GM12874 (cell line): Measurements from ENCODE around the gene SLC22A17.

Experiments used
- CTCF ChIP-seq: IDR thresholded peaks from 2 replicates; pipeline ENCODE4 v1.5.1; 2011; ENCODE audit warnings: low read depth, mild to moderate bottlenecking, control low read depth, low read length, moderate library complexity; ENCODE audit not compliant: insufficient read depth

SLC22A17 gene

GRCh38 chr14:23352506-23353432, at the start of gene SLC22A17:
Gene SLC22A17 (minus strand): TSS chr14:23352887.
- TF ChIP-seq CTCF, result no peak

- no peak for TF ChIP-seq CTCF
Measured at GRCh38 chr14:23401291-23401690, 48.6 kb upstream of the SLC22A17 start.

DNA sequence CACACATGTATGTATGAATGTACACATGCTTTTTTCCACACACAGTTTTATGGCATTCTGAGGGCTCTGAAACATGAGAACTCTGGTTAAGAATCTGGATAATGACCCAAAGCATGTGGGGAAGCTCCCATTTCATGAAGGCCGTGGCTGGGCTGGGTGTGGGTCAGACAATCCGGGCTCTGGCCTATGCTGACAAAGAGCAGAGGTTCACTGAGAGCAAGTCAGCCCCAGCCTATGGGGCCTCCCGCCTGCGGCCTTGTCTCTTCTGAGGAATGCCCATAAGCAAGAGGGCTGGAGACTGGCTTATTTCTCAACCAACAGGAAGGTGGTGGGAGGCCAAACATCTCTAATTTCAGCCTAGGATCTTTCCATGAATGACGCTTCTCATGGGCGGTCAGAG, 46.9 kb upstream of the SLC22A17 start:
- TF ChIP-seq CTCF, result no peak

GRCh38 chr14:23399136-23399535, 46.4 kb upstream of the SLC22A17 start:
- TF ChIP-seq CTCF, result no peak

DNA sequence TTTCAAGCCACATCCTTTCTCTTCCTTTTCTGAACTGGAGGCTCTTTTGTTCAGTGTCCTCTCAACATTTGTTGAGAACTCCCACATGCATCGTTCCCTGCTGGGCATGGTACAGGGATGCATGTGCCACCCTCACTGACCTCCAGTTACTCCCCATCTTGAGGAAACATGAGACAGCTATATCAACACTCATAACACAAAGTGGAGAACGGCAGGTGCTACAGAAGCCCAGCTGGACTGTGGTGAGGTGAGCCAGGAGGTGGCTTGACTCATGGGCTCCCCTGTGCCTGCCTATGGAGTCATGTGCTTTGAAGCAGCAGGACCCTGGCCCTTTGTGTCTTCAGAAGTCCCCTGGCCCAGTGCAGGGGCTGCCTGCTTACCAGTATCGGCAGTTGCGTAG, 45.7 kb upstream of the SLC22A17 start:
- TF ChIP-seq CTCF, result no peak

DNA sequence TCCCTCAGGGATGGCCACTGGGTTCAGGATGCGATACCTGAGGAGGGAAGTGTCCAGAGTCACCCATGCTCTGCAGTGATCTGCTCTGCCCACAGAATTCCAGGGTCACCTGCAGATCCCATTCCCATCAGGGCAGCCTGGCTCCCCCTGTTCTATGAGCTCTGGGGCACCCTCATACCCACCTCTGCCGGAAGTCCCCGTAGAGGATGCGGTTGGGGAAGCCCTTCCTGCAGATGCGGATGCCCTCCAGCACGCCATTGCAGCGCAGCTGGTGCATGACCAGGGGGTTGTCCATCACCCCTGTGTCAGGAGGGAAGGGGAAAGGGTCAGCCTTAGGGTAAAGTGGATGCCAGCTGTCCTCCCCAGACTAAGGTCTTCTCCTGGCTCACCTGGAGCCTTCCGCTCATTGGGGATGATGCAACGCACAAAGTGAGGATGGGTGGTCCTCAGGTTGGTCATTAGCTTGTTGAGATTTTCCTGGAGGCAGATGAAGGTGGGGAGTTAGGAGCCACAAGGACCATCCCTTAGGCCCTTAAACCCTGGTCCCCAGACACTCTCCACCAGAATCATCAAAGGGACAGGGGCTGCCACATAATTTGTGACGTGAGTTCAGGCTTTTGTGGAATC, 44.2 kb upstream of the SLC22A17 start:
- no peak for TF ChIP-seq CTCF

GRCh38 chr14:23396126-23396525, 43.4 kb upstream of the SLC22A17 start:
- TF ChIP-seq CTCF, result no peak
